WI38 (cell line): ENCODE results near the gene FFAR1.

Experiments
- H3K4me3 ChIP-seq: 2 replicates; pipeline ENCODE4 v1.5.1; 2011; ENCODE audit warnings: low read depth, mild to moderate bottlenecking, control low read depth, low read length
- CTCF ChIP-seq: IDR thresholded peaks from 2 replicates; pipeline ENCODE4 v1.5.1; 2012; ENCODE audit warnings: low read depth, mild to moderate bottlenecking, control low read depth, low read length

The FFAR1 gene

DNA sequence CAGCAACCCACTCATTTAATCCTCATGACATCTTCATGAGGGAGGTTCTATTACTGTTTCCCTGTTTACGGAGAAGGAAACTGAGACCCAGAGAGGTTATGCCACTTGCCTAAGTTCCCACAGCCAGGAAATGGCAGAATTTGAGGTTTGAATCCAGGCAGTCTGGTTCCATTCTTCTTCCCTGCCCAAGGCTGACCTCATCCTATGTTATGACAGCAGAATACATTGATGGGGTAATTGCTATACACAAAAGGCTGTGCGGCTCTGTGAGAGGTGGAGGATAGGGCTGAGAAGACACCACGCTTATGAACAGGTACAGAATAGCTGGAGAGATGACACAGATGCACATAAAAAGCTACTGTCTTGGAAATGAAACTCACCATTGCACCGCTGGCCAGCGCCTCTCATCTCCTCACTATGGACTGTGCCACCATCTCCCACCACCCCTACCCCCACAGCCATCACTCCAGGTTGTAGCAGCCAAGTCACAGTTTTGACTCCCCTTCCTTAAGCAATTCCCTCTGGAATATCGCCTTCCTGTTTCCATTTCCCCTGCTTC is 44.3 kb upstream of the FFAR1 start:
- TF ChIP-seq CTCF = no peak
- no peak overlapping the region for H3K4me3 ChIP-seq

- no peak for TF ChIP-seq CTCF
- no peak overlapping the region for H3K4me3 ChIP-seq
These were observed 43.7 kb upstream of the FFAR1 start for GRCh38 chr19:35304036-35304435.

GRCh38 chr19:35305181-35305580 is 42.5 kb upstream of the FFAR1 start:
- H3K4me3 ChIP-seq = no peak overlapping the region
- no peak for TF ChIP-seq CTCF

- no peak overlapping the region for H3K4me3 ChIP-seq
- no peak for TF ChIP-seq CTCF
These were observed 41.0 kb upstream of the FFAR1 start for GRCh38 chr19:35306473-35307246.

- no peak overlapping the region for H3K4me3 ChIP-seq
- TF ChIP-seq CTCF = no peak
These were observed 39.8 kb upstream of the FFAR1 start for GRCh38 chr19:35307931-35308330.

DNA sequence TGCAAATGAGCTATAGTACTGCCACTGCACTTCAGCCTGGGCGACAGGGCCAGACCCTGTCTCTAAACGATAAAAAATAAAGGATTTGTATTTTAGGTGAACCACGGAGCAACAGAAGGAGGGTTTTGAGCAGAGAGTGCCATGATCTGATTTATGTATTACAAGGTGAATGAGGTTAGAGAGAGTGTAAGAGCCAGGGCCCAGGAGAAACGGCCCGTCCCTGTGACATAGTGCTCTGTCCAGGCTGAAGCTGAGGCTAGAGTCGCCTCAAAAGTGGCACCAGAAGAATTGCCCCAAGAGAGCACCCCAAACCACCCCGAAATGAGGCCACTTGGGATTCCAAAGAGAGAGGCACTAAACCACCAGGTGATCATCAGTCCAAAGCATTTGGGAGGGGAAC is 38.8 kb upstream of the FFAR1 start:
- TF ChIP-seq CTCF = no peak

DNA sequence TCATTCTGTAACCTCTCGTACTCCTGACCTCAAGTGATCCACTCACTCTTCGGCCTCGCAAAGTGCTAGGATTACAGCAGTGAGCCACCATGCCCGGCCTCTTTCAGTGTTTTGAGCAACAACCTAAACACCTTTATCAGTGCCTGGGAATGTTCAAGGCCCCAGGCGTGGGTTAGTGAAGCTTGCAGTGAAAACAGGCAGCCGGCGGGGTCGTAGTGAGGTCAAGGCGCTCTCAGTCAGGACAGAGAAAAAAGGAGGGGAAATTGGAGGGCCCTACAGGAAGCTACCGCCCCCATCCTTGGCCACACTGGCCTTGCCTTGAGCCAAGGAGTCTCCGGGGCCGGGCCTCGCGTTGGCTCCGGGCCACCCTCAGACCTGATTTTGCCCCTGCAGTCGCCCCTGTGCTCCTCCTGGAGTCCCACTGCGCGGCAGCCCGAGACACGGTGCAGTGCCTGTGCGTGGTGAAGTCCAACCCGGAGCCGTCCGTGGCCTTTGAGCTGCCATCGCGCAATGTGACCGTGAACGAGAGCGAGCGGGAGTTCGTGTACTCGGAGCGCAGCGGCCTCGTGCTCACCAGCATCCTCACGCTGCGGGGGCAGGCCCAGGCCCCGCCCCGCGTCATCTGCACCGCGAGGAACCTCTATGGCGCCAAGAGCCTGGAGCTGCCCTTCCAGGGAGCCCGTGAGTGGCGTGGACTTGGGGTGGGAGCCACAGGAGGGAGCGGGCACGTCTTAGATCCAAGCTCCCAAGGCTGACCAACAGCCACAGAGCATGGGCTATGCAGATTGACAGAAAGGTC is 38.0 kb upstream of the FFAR1 start:
- no peak for TF ChIP-seq CTCF
- no peak overlapping the region for H3K4me3 ChIP-seq

More for the DNA sequence above, 38.8 kb upstream of the FFAR1 start:
- H3K4me3 ChIP-seq = no peak overlapping the region
